IMR-90 (cell line): ENCODE results near the gene MCUB. TPM values are rescaled to one million over a fixed set of nuclear protein-coding genes. Genes with fewer than 3 reads are reported as not detected.

Experiments
- ATAC-seq: fragments of 200-7000 bp; cut with Tn5 transposase; 2 replicates; pipeline ENCODE4 v1.9.1; 2020; ENCODE audit warnings: low read depth, mild to moderate bottlenecking, moderate library complexity
- BruUV-seq: library from RNA; stranded (reverse); fragments of 400-500 nt; replicated peaks from 2 replicates; lab custom pipeline; 2021; lab: Mats Ljungman, UMichigan
- CTCF ChIA-PET: fragments of 300-600 bp; formaldehyde crosslinking; extraction: SDS; loops from one replicate; lab custom pipeline; 2021; ENCODE audit warnings: antibody characterized with exemption; lab: Yijun Ruan, JAX
- POLR2A ChIA-PET: fragments of 300-600 bp; sonication (Branson Sonifier 250); formaldehyde crosslinking; loops from one replicate; lab custom pipeline; 2022; ENCODE audit warnings: antibody characterized with exemption; ENCODE audit not compliant: unreplicated experiment; lab: Charles Lee
- DNase-seq: peaks from one replicate; pipeline ENCODE4 v3.0.0; 2013
- H2AFZ ChIP-seq: replicated peaks from 2 replicates; pipeline ENCODE3; 2013; ENCODE audit warnings: low read length, mild to moderate bottlenecking; ENCODE audit not compliant: poor library complexity
- H2AK5ac ChIP-seq: 2 replicates; pipeline ENCODE4 v1.6.1; 2013; ENCODE audit warnings: low read depth, low read length, inconsistent platforms
- H2AK9ac ChIP-seq: replicated peaks from 2 replicates; pipeline ENCODE3; 2013; ENCODE audit warnings: mild to moderate bottlenecking, low read depth, low read length, moderate library complexity; ENCODE audit not compliant: poor library complexity
- H2BK120ac ChIP-seq: 2 replicates; pipeline ENCODE4 v1.6.1; 2013; ENCODE audit warnings: low read depth, low read length, inconsistent platforms
- H2BK15ac ChIP-seq: 3 replicates; pipeline ENCODE4 v1.6.1; 2013; ENCODE audit warnings: low read depth, low read length, inconsistent platforms
- H2BK20ac ChIP-seq: 2 replicates; pipeline ENCODE4 v1.6.1; 2013; ENCODE audit warnings: low read depth, mild to moderate bottlenecking, inconsistent platforms, low read length, moderate library complexity
- H2BK5ac ChIP-seq: 2 replicates; pipeline ENCODE4 v1.6.1; 2013; ENCODE audit warnings: mild to moderate bottlenecking, low read depth, low read length, inconsistent platforms; ENCODE audit not compliant: poor library complexity, severe bottlenecking
- H3K14ac ChIP-seq: replicated peaks from 2 replicates; pipeline ENCODE4 v1.6.1; 2013; ENCODE audit warnings: low read depth, low read length, inconsistent platforms
- H3K18ac ChIP-seq: 2 replicates; pipeline ENCODE4 v1.6.1; 2013; ENCODE audit warnings: low read depth, low read length, control low read depth
- H3K23ac ChIP-seq: 2 replicates; pipeline ENCODE4 v1.6.1; 2013; ENCODE audit warnings: low read depth, low read length, inconsistent platforms
- H3K27ac ChIP-seq: 2 replicates; pipeline ENCODE4 v1.5.1; 2013; ENCODE audit warnings: mild to moderate bottlenecking, control low read depth, low read length; ENCODE audit not compliant: insufficient read depth
- H3K27me3 ChIP-seq: 2 replicates; pipeline ENCODE4 v1.6.1; 2013; ENCODE audit warnings: low read length; ENCODE audit not compliant: control insufficient read depth, insufficient read depth
- H3K36me3 ChIP-seq: 2 replicates; pipeline ENCODE4 v1.6.1; 2013; ENCODE audit warnings: low read length, mixed read lengths; ENCODE audit not compliant: control insufficient read depth, insufficient read depth
- H3K4ac ChIP-seq: 2 replicates; pipeline ENCODE4 v1.6.1; 2013; ENCODE audit warnings: low read depth, low read length, inconsistent platforms
- H3K4me1 ChIP-seq: 2 replicates; pipeline ENCODE4 v1.6.1; 2013; ENCODE audit warnings: low read length, mixed read lengths; ENCODE audit not compliant: control insufficient read depth, insufficient read depth
- H3K4me2 ChIP-seq: 2 replicates; pipeline ENCODE4 v1.6.1; 2013; ENCODE audit warnings: low read depth, mild to moderate bottlenecking, control low read depth, low read length, moderate library complexity
- H3K4me3 ChIP-seq: 2 replicates; pipeline ENCODE4 v1.5.1; 2013; ENCODE audit warnings: low read depth, mild to moderate bottlenecking, control low read depth, low read length, moderate library complexity; ENCODE audit not compliant: insufficient read depth
- H3K56ac ChIP-seq: 2 replicates; pipeline ENCODE4 v1.6.1; 2013; ENCODE audit warnings: low read length, inconsistent platforms; ENCODE audit not compliant: insufficient read depth; ENCODE audit errors: extremely low read depth
- H3K79me1 ChIP-seq, 2 experiments: 2 replicates each; pipeline ENCODE4 v1.6.1; 2013; ENCODE audit warnings: low read length in 2 of 2, inconsistent platforms in 1 of 2, low read depth in 1 of 2
- H3K9ac ChIP-seq: 2 replicates; pipeline ENCODE4 v1.6.1; 2013; ENCODE audit warnings: low read depth, low read length, control low read depth
- H3K9me1 ChIP-seq: 2 replicates; pipeline ENCODE4 v1.6.1; 2013; ENCODE audit warnings: low read length, inconsistent platforms; ENCODE audit not compliant: insufficient read depth
- H3K9me3 ChIP-seq: 2 replicates; pipeline ENCODE4 v1.6.1; 2013; ENCODE audit warnings: low read length; ENCODE audit not compliant: control insufficient read depth, insufficient read depth
- H4K20me1 ChIP-seq: 2 replicates; pipeline ENCODE4 v1.6.1; 2013; ENCODE audit warnings: low read length, inconsistent platforms; ENCODE audit not compliant: insufficient read depth
- H4K5ac ChIP-seq: 2 replicates; pipeline ENCODE4 v1.6.1; 2013; ENCODE audit warnings: mild to moderate bottlenecking, low read depth, low read length, control low read depth
- H4K8ac ChIP-seq, 2 experiments: 2 replicates each; pipeline ENCODE4 v1.6.1; 2013; ENCODE audit warnings: low read depth in 2 of 2, low read length in 2 of 2, control low read depth in 1 of 2, inconsistent platforms in 1 of 2
- H4K91ac ChIP-seq: 2 replicates; pipeline ENCODE4 v1.6.1; 2013; ENCODE audit warnings: low read depth, low read length, inconsistent platforms; ENCODE audit not compliant: insufficient read depth
- BHLHE40 ChIP-seq: fragments of 150-350 bp; IDR thresholded peaks from 2 replicates; pipeline ENCODE4 v1.6.1; 2016; ENCODE audit warnings: mild to moderate bottlenecking, low read depth, low read length
- CEBPB ChIP-seq: IDR thresholded peaks from 2 replicates; pipeline ENCODE4 v1.6.1; 2012; ENCODE audit warnings: low read depth, low read length, improper control_type of control experiment
- CHD1 ChIP-seq: IDR thresholded peaks from 2 replicates; pipeline ENCODE4 v1.6.1; 2012; ENCODE audit warnings: low read depth, low read length, improper control_type of control experiment
- FOS ChIP-seq: fragments of 150-350 bp; IDR thresholded peaks from 2 replicates; pipeline ENCODE4 v1.6.1; 2016; ENCODE audit warnings: low read depth, low read length
- MAZ ChIP-seq: IDR thresholded peaks from 2 replicates; pipeline ENCODE4 v1.6.1; 2012; ENCODE audit warnings: low read depth, mild to moderate bottlenecking, low read length, improper control_type of control experiment, moderate library complexity, borderline replicate concordance
- MXI1 ChIP-seq: IDR thresholded peaks from 2 replicates; pipeline ENCODE4 v1.6.1; 2012; ENCODE audit warnings: low read depth, mild to moderate bottlenecking, low read length, moderate library complexity, borderline replicate concordance
- NFE2L2 ChIP-seq: fragments of 150-350 bp; IDR thresholded peaks from 2 replicates; pipeline ENCODE4 v1.6.1; 2016; ENCODE audit warnings: low read depth, mild to moderate bottlenecking, low read length
- POLR2A ChIP-seq: IDR thresholded peaks from 2 replicates; pipeline ENCODE4 v1.6.1; 2012; ENCODE audit warnings: mild to moderate bottlenecking, low read depth, low read length
- RAD21 ChIP-seq: IDR thresholded peaks from 2 replicates; pipeline ENCODE4 v1.6.1; 2012; ENCODE audit warnings: low read length, improper control_type of control experiment
- RFX5 ChIP-seq: IDR thresholded peaks from 2 replicates; pipeline ENCODE4 v1.8.0; 2012; ENCODE audit warnings: low read depth, mild to moderate bottlenecking, low read length, moderate library complexity
- SMC3 ChIP-seq: fragments of 150-350 bp; IDR thresholded peaks from 2 replicates; pipeline ENCODE4 v1.6.1; 2016; ENCODE audit warnings: low read depth, mild to moderate bottlenecking, antibody characterized with exemption, low read length, moderate library complexity
- WGBS, 2 experiments: methylation state at CpG; one replicate each; pipeline versions ENCODE4 v1.1.5 to v1.1.7; 2013; ENCODE audit warnings: missing lambda C conversion rate in 2 of 2; ENCODE audit not compliant: insufficient read length in 1 of 2; ENCODE audit errors: extremely low coverage in 2 of 2; 5-methylcytosine and 5-hydroxymethylcytosine counted together
- dilution Hi-C: fragments of 300-500 bp; cut with HindIII; formaldehyde crosslinking; loops from one replicate; pipeline ENCODE4 v1.14.3; 2018; ENCODE audit warnings: low sequenced_read_pairs; ENCODE audit not compliant: unreplicated experiment
- in situ Hi-C: fragments of 300-500 bp; cut with MboI; formaldehyde crosslinking; loops from 3 replicates; pipeline ENCODE4 v1.14.3; 2019; ENCODE audit warnings: low sequenced_read_pairs, inconsistent platforms, mixed read lengths
- intact Hi-C: fragments of 100-400 bp; cut with micrococcal nuclease; formaldehyde crosslinking; loops from 2 replicates; pipeline ENCODE4 v1.10.0; 2022
- polyA plus RNA-seq, 3 experiments: library from polyadenylated mRNA; depleted of rRNA; stranded (reverse); fragments of >200 nt; gene quantifications; 2 replicates each; pipeline ENCODE4 v1.2.3, GENCODE V29; 2012; ENCODE audit warnings: low replicate concordance in 1 of 3
- total RNA-seq: library from RNA; depleted of rRNA; stranded (reverse); fragments of >200 nt; gene quantifications from 2 replicates; pipeline ENCODE4 v1.2.3, GENCODE V29; 2012
- TF ChIP-seq, protein P1 (sequence below): conservative IDR thresholded peaks from 2 replicates; pipeline ENCODE4 v1.5.1; 2012; ENCODE audit warnings: mild to moderate bottlenecking, low read depth, low read length, improper control_type of control experiment
- TF ChIP-seq, protein P2 (sequence below): fragments of 150-350 bp; IDR thresholded peaks from 2 replicates; pipeline ENCODE4 v1.6.1; 2017; ENCODE audit warnings: mild to moderate bottlenecking, antibody characterized with exemption, low read length, low read depth
- TF ChIP-seq, protein P3 (sequence below): fragments of 150-350 bp; IDR thresholded peaks from 2 replicates; pipeline ENCODE4 v1.6.1; 2016; ENCODE audit warnings: low read depth, mild to moderate bottlenecking, low read length, moderate library complexity, borderline replicate concordance

The MCUB gene
- total and polyA plus RNA-seq, 2 of the 4 experiments (the other 2 are of a cell fraction): 18.5 to 20.4 TPM

DNA sequence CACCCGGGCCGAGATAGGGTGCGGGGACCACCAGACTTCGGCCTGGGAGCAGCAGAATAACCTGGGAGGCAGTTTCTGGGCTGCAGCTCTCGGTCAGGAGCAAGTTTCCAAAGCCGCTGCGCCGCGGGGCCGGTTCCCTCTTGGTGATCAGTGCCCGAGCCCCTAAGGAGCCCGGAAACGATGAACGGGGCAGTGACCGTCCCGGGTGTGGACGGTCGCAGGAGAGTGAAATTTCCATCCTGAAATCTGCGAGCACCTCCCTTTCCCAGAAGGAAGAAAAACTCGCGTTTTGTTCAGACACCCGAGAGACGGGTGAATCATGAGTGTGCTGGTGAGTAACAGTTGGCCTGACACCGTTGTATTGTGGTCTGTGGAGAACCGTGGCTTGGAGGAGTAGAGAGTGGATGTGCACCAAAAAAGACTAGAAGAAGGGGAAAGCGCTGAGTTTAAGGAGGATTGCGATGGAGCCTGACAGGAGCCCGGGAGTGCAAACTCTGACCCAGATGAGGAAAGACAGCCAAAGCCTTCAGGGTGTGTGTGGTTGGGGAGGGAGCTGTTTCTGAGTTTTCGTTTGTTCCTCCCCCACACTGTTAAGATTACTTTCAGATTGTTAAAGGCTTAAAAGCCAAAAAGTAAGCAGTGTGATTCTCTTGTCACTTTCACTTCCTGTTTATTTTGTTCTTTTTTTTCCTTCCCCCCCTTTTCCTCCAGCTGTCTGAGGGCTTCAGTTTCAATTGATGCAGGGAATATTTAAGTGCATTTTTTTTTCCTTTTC is 828 bp downstream of the MCUB start:
- BruUV-seq: no TSS peak
- H4K20me1 ChIP-seq: no peaks in the 10 kb centered on the region
- H2BK120ac ChIP-seq: 0 out of 2 replicates have a peak overlapping the region, but pooled peaks have one; percentile 11
- no peak overlapping the region for H2AK5ac ChIP-seq
- in situ Hi-C loops (no loop called here), intact Hi-C loops (loop anchor here (1.0 to 5.0 kb wide), 2 partner anchors 129 to 142 kb away; partner anchors contain the start of genes CASP6 and SEC24B), dilution Hi-C loops (no loop called here)
- no peak overlapping the region for H4K91ac ChIP-seq
- H3K4me3 ChIP-seq: peak overlapping the region; percentile 61
- H3K79me1 ChIP-seq: peaks cover 5 to 6% of the 10 kb centered on the region in 2 experiments; a peak in 3 of 4 replicates
- H3K14ac ChIP-seq: 0 out of 2 replicates have a peak overlapping the region, but pooled peaks have one; percentile 5
- H2AK9ac ChIP-seq: peak overlapping the region; percentile 84
- no peak overlapping the region for H3K4ac ChIP-seq
- H3K27me3 ChIP-seq: no peaks in the 10 kb centered on the region
- 0% methylated on average over 15 of the region's 29 CpGs; no CpG with 5 or more reads in 1 of the 2 experiments for WGBS, 2 experiments
- ATAC-seq (peak; percentile 62), DNase-seq (peak; percentile 81)
- no peaks in the 10 kb centered on the region; the same call in 1 of the 2 replicates for H3K4me1 ChIP-seq
- peak overlapping the region; percentile 88 for H3K4me2 ChIP-seq
- H3K9me1 ChIP-seq: no peaks in the 10 kb centered on the region
- H2BK20ac ChIP-seq: no peak overlapping the region
- H2BK15ac ChIP-seq: no peak overlapping the region
- peak overlapping the region; percentile 93 for H2AFZ ChIP-seq
- no peak overlapping the region for H4K5ac ChIP-seq
- peak overlapping the region in 1 of 2 experiments; percentile 4; a peak in 1 of 4 replicates for H4K8ac ChIP-seq
- H3K9ac ChIP-seq: peak overlapping the region; percentile 4
- no peak overlapping the region for H3K18ac ChIP-seq
- peak overlapping the region; percentile 13 for H3K27ac ChIP-seq
- H2BK5ac ChIP-seq: peak overlapping the region; percentile 1
- no peak for TF ChIP-seq NFE2L2
- TF ChIP-seq SMC3: no peak
- TF ChIP-seq CEBPB: no peak
- TF ChIP-seq, protein P1, sequence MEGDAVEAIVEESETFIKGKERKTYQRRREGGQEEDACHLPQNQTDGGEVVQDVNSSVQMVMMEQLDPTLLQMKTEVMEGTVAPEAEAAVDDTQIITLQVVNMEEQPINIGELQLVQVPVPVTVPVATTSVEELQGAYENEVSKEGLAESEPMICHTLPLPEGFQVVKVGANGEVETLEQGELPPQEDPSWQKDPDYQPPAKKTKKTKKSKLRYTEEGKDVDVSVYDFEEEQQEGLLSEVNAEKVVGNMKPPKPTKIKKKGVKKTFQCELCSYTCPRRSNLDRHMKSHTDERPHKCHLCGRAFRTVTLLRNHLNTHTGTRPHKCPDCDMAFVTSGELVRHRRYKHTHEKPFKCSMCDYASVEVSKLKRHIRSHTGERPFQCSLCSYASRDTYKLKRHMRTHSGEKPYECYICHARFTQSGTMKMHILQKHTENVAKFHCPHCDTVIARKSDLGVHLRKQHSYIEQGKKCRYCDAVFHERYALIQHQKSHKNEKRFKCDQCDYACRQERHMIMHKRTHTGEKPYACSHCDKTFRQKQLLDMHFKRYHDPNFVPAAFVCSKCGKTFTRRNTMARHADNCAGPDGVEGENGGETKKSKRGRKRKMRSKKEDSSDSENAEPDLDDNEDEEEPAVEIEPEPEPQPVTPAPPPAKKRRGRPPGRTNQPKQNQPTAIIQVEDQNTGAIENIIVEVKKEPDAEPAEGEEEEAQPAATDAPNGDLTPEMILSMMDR: no peak
- TF ChIP-seq RAD21: no peak
- no peak for TF ChIP-seq MAZ
- TF ChIP-seq POLR2A: no peak
- no peak for TF ChIP-seq RFX5
- no peak for TF ChIP-seq MXI1
- TF ChIP-seq, protein P2, sequence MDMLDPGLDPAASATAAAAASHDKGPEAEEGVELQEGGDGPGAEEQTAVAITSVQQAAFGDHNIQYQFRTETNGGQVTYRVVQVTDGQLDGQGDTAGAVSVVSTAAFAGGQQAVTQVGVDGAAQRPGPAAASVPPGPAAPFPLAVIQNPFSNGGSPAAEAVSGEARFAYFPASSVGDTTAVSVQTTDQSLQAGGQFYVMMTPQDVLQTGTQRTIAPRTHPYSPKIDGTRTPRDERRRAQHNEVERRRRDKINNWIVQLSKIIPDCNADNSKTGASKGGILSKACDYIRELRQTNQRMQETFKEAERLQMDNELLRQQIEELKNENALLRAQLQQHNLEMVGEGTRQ: no peak
- TF ChIP-seq, protein P3, sequence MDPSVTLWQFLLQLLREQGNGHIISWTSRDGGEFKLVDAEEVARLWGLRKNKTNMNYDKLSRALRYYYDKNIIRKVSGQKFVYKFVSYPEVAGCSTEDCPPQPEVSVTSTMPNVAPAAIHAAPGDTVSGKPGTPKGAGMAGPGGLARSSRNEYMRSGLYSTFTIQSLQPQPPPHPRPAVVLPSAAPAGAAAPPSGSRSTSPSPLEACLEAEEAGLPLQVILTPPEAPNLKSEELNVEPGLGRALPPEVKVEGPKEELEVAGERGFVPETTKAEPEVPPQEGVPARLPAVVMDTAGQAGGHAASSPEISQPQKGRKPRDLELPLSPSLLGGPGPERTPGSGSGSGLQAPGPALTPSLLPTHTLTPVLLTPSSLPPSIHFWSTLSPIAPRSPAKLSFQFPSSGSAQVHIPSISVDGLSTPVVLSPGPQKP: no peak
- TF ChIP-seq FOS: peak; percentile 14; the same call in 1 of the 2 replicates
- TF ChIP-seq BHLHE40: peak; percentile 32; the same call in 1 of the 2 replicates
- TF ChIP-seq CHD1: no peak
- CTCF ChIA-PET: interaction anchor here (1.8 kb wide), 1 partner anchor 14 kb away, joined by 6 read pairs; no protein-coding TSS in a partner anchor
- no peak overlapping the region; the same call in 1 of the 2 replicates for H3K56ac ChIP-seq
- H3K23ac ChIP-seq: peak overlapping the region; percentile 63
- no peaks in the 10 kb centered on the region for H3K9me3 ChIP-seq
- H3K36me3 ChIP-seq: no peaks in the 10 kb centered on the region
- POLR2A ChIA-PET: no interaction called here
